Stimulated activated CD4-positive, alpha-beta T cell treated with anti-CD3 and anti-CD28 coated beads, Interleukin-12 subunit alpha, Interleukin-12 subunit beta, amount 100 ng/mL, for 48 hours (primary cell): ENCODE results near the gene AK5.

Experiments used
- DNase-seq, 3 donors: peaks; one replicate each; pipeline ENCODE4 v3.0.0-alpha.2; 2020; ENCODE audit warnings: low read depth in 2 of 3, low spot score in 1 of 3

The AK5 gene

DNA sequence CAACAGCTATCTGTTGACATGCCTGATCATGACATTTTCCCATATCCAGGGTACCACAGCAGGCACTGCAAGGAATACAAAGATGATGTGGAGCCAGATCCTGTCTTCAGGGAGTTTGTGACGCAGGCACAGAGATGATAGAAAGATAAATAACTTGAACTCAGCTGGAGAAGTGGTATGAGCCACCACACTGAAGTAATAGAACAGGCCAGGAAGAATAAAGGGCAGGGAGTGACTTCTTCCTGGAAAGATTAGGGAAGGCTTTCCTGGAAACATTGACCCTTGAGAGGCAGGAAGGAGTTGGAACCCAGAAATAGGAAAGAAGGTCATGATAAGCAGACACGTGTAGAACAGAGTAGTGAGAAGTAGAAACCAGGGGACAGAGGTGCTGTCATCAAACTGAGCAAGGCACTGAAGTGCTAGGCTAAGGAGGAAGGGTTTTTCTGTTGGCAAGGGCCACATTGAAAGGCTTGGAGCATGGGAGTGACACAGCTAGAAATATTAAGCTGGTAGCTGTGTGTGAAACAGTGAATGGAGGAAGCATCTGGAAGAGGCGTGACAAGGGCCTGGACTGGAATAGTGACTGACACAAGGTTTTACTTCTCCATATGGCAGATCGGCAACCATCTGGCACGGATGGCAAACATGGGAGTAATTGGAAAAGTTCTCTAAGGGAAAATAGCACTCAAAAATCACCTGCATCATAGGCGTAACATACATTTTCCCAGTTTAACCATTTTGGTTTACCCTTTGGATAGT is 68.4 kb downstream of the AK5 start:
- DNase-seq = no peak

DNA sequence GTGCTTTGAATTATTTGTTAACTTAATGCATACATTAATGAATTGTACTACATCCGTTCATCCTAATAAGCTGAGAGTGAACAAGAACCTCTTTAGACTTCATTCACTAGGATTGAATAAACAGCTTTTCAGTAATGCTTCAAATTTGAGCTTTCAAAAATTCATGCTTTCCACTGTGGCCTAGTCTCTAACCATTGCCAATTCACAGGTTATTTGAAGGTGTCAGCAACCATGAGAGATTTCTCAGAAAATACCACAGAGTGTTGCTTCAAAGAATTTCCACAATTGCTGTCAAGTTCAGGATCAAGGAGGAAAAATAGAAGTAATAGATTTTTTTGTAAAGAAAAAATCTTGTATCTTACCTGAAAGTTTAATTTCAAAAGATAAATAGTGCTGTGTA is 72.7 kb downstream of the AK5 start:
- DNase-seq = no peak

DNA sequence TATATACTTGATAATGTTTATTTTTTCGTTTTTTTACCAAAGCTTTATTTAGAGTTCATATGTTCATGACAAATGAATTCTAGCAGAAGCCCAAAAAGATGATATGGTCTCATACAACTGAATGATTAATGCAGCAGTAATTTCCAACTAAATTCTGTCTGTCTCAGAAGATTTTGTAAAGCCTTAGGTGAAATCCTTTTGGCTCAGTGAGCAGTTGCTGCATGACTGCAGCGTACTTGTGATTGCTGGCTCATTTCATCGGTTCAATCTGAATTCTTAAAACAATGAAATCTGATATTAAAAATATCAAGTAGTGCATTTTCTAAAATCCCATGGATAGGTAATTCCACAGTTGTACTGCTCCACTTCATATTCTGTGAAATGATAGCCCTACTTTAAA is 73.2 kb downstream of the AK5 start:
- no peak for DNase-seq

DNA sequence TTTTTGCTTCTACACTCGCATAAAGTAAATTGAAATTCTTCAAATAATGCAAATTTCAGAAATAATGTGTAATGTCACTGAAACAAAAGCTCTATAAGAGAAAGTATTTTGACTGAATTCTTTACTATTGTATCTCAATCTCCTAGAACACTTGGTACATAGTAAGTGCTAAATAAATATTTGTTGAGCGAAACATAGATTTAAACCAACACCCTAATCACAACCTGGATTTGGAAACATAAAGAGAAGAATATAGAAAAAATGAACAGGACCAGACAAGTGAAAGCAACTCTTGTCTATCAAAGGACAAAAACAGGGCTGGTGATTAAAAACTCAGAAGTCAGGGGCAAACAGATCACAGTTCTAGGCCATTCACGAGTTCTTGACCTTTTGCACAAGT is 74.3 kb downstream of the AK5 start:
- DNase-seq = no peak

- no peak for DNase-seq
These were observed 78.4 kb downstream of the AK5 start for GRCh38 chr1:77360256-77360655.

DNA sequence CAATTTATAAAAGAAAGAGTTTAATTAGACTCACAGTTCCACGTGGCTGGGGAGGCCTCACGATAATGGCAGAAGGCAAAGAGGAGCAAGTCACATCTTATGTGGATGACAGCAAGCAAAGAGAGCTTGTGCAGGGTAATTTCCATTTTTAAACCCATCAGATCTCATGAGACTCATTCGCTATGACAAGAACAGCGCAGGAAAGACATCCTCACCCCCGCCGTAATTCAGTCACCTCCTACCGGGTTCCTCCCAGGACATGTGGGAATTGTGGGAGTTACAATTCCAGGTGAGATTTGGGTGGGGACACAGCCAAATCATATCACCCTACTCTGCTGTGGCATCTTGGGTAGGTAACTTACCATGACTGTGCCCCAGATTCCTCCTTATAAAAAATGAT is 79.8 kb downstream of the AK5 start:
- no peak for DNase-seq

DNA sequence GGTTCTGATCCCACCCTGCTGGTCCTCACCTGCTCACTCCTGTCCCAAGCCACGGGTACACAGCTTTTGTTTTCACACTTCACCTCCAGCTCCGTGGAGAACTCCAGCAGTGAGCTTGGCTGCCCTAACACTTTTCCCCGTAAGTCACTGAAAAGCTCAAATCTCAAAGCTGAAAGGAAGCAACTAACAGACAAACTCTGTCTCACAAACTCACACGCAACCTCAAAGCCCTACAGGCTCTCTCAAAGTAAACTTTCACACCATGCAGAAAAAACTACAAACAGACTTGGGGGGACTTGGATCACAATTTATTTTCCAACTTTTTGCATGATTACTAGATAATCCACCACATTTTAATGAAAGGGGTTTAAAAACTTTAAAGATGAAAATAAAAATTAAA is 88.3 kb downstream of the AK5 start:
- no peak for DNase-seq

- no peak for DNase-seq
These were observed 88.9 kb downstream of the AK5 start for GRCh38 chr1:77370583-77371306.

- DNase-seq = no peak
These were observed 89.6 kb downstream of the AK5 start for GRCh38 chr1:77371396-77371795.

DNA sequence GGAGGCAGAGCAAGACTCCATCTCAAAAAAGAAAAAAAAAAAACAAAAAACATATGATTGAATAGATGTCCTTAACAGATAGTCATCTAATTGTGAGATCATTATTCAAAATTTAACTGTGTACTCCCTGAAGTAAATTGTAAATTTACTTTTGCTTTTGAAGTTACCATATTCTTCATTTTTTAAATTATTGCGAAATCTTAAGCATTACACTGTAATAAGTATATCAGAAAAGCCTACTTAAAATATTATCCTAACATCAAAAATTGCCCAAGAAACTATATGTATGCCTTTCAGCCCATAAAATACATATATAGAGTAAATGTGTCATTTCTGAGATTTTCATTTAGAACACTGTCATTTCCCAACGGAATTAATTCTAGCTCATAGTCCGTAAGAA is 91.9 kb downstream of the AK5 start:
- no peak for DNase-seq

DNA sequence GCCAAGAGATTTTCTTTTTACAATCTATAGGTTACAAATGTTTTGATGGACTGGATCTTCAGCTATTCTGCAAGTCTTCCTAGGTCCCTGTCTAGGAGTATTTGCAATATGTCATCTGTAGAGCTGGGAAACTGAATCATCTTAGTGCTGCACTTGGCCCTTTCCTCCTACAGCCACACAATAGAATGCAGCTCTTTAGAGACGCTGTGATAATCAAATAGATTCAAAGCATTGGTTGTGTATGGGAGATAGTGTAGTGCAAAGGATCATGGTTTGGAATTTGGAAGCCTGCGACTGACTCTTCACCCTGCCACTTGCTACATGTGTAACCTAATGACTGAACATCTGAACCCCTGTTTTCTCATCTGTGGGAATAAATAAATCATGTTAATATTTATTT is 93.7 kb downstream of the AK5 start:
- no peak for DNase-seq

- DNase-seq = no peak
These were observed 94.2 kb downstream of the AK5 start for GRCh38 chr1:77375990-77376389.

- no peak for DNase-seq
These were observed 97.1 kb downstream of the AK5 start for GRCh38 chr1:77378723-77379535.

DNA sequence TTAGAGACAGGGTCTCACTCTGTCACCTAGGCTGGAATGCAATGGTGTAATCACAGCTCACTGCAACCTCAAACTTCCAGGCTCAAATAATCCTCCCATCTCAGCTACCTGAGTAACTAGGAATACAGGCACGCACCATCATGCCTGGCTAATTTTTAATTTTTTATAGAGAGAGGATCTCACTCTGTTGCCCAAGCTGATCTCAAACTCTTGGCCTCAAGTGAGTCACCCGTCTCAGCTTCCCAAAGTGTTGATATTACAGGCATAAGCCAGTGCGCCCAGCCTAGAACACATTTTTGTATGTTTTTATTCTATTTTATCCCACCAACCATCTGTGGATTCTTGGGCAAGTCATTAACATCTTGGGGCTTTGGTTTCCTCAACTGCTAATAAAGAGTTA is 100.5 kb downstream of the AK5 start:
- DNase-seq = no peak

- no peak for DNase-seq
These were observed 101.4 kb downstream of the AK5 start for GRCh38 chr1:77383236-77383635.

DNA sequence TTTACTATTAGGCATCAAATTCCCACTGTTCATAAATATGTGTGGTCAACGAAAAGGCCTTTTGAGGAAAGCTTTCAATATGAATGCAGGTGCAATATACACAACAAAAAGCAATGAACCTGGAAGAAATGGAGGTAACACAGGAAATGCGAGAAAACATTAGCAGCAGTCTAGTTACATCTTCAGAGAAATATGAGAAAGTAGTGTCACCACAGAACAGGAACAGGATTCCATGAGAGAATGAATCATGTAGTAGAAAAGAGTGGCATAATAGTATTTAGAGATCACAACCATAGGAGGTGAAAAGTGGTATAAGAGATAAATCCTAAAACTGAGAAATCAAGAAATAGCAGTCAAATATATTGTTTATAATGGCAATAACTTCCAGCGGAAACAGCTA is 103.7 kb downstream of the AK5 start:
- DNase-seq = no peak

DNA sequence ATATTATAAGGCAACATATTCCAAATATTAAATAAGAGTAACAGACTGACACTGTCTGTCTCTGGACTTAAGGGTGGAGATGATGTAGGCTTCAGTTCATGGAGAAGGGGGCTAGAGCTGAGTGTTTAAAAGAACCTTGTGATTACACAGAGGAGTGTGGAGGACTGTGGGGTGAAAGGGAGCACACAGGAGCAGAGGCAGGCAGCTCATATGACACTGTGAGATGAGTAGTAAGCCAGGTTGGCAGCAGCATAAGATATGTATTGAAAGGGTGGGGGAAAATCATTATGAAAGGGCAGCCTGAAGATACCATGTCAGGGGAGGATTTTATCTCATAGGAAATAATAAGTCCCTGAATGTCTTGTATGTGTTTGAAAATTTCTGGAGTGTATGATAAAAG is 104.5 kb downstream of the AK5 start:
- DNase-seq = no peak

DNA sequence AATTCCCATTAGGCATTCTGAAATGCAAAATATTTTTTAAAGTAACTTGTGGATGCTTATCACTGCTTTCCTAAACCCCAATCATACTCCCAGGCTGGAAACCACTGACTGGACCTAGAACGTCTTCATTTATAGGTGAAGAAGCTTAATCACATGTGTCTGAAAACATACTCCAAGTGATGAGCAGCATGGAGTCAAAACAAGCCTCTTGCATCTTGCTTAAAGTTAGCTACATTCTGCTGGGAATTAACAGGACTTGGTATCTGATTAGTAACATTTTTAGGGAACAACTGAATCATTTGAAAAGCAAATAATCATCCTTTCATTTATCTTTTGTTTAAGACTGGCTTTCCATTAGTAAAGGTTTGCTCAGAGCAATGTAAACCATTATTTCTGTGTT is 105.7 kb downstream of the AK5 start:
- DNase-seq = no peak

DNA sequence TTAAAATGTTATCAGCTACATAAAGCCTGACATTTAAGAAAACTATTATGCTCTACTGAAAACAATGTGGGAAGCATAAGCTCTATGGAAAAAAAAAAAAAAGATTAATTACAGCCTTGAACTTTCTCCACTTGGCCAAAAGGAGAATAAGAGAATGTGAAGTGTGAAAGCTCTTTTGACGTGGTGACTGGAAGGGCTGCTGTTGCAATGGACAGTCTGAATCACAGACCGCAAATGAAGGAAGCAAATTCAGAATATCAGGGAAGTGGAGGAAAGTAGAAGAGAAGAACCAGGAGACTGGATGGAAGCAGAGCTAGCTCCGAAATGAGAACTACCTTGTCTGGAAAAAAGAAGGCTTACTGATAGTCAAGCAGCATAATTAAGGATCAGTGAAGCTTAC is 106.8 kb downstream of the AK5 start:
- DNase-seq = no peak

DNA sequence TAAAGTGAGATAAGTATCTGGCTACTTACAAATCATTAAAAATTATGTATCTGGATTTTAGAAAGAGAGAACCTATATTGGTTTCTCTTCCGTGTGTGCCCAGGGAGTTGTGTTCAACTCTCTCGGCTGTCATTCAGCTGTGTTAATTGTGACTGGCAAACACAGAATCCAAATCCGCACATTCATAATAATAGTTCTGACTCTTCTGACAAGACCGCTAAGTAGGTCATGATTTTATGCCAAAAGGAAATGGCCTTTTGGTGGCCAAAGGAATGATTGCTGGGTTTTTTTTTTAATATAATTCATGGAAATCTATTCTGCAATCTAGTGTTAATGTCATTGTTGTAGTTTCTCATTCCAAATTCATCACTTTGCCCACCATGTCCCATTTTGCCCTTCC is 110.7 kb downstream of the AK5 start:
- no peak for DNase-seq

- DNase-seq = no peak
These were observed 112.3 kb downstream of the AK5 start for GRCh38 chr1:77394166-77394565.

- no peak for DNase-seq
These were observed 113.2 kb downstream of the AK5 start for GRCh38 chr1:77395051-77395450.
